Esophagus muscularis mucosa (tissue), 4 donors: ENCODE measurements around the gene RPL18. TPM values are rescaled to one million over a fixed set of nuclear protein-coding genes. Genes with fewer than 3 reads are reported as not detected.
A peak's percentile ranks its signal among the peaks of the same experiment; 100 is the strongest.

Source experiments
- DNase-seq: peaks from one replicate; pipeline ENCODE4 v3.0.0-alpha.2; 2017; ENCODE audit errors: extremely low spot score
- H3K27ac ChIP-seq, 4 donors: fragments of 200-600 bp; sonication (generic); replicated peaks in 1 of 4; 1 replicate in 3 of 4; 2 replicates in 1 of 4; pipeline ENCODE4 v1.5.1; 2016 to 2019; ENCODE audit warnings: mild to moderate bottlenecking in 1 of 4
- H3K27me3 ChIP-seq, 4 donors: fragments of 200-600 bp; sonication (generic); one replicate each; pipeline versions ENCODE4 v1.5.1 to v1.6.0; 2016 to 2019
- H3K36me3 ChIP-seq, 4 donors: fragments of 200-600 bp; sonication (generic); one replicate each; pipeline ENCODE4 v1.5.1; 2016 to 2019
- H3K4me1 ChIP-seq, 4 donors: fragments of 200-600 bp; sonication (generic); one replicate each; pipeline ENCODE4 v1.5.1; 2016 to 2019
- H3K4me3 ChIP-seq, 4 donors: fragments of 200-600 bp; sonication (generic); 1 replicate in 2 of 4; 2 replicates in 2 of 4; pipeline ENCODE4 v1.5.1; 2016 to 2019; ENCODE audit warnings: mild to moderate bottlenecking in 4 of 4, moderate library complexity in 1 of 4
- H3K9me3 ChIP-seq, 4 donors: fragments of 200-600 bp; sonication (generic); 1 replicate in 3 of 4; 2 replicates in 1 of 4; pipeline ENCODE4 v1.5.1; 2016 to 2019
- EP300 ChIP-seq: sonication (generic); formaldehyde crosslinking; IDR thresholded peaks from one replicate; pipeline ENCODE4 v1.6.1; 2017; ENCODE audit warnings: antibody characterized with exemption
- POLR2A ChIP-seq: fragments of 450-650 bp; IDR thresholded peaks from one replicate; pipeline ENCODE4 v1.6.1; 2017; ENCODE audit warnings: antibody characterized with exemption, moderate library complexity, mild to moderate bottlenecking, low read depth
- POLR2AphosphoS5 ChIP-seq, 2 donors: sonication (generic); formaldehyde crosslinking; IDR thresholded peaks; one replicate each; pipeline ENCODE4 v1.6.1; 2017; ENCODE audit warnings: antibody characterized with exemption in 2 of 2
- WGBS: methylation state at CpG from one replicate; pipeline ENCODE4 v1.1.5; 2018; 5-methylcytosine and 5-hydroxymethylcytosine counted together
- intact Hi-C: fragments of 100-400 bp; cut with DNase I; formaldehyde crosslinking; loops from one replicate; pipeline ENCODE4 v1.15.1; 2023
- total RNA-seq, 4 donors: library from RNA; depleted of rRNA; stranded (reverse); fragments of >200 nt; gene quantifications; one replicate each; pipeline versions ENCODE4 v1.1.0 to v1.2.1, GENCODE V29; 2016
- TF ChIP-seq, protein P1 (sequence below), 3 experiments: fragments of 200-600 bp in 2 of 3; fragments of 450-650 bp in 1 of 3; sonication (generic) in 2 of 3; IDR thresholded peaks; one replicate each; pipeline ENCODE4 v1.5.1; 2017 to 2019; ENCODE audit warnings: antibody characterized with exemption in 3 of 3, mild to moderate bottlenecking in 2 of 3, moderate library complexity in 1 of 3

RPL18 gene
- total RNA-seq, result 1,000 to 10,000 TPM; 1,298 to 2,105 (median 1,742) TPM

DNA sequence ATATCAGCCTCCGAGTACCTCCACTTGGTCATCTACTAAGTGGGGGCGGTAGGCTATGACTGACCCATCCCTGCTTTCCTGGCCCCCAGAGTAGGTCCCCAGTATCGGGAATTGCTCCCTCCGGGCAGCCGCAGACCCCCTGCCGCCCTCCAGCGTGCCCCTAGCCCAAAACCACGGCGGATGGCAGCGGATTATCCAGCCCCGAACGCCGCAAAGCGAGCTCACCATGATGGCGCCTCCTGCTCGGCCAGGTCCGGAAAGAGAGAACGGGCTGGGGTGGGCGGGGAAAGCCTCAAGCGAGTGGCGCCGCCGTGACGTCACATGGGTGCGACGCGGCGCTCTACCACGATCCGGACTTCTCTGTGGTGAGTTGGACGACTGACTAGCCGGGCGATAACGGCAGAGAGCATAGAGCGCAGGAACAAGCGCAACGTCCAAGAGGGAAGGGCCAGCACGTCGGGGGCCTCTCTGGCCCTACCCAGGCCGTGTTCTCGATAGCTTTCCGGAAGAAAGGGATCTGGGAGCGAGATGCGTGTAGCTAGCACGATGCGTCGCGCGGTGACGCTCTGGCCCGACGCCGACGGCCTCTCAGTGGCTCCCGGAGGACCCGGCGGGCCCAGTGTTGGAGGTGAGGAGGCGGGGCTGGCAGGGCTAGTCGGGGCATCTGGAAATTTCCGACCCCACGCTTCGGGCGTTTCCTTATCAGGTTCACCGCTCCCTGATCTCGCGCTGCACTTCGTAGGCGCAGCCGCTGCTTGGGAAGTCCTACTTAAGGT is at the start of gene RPL18, which contains the start of gene SPHK2:
Gene RPL18 (minus strand): TSS at position 263 of the 776 bp plus-strand sequence. CDS start 35 bp downstream, at position 228.
Gene SPHK2 (plus strand): TSS at position 591 of the 776 bp plus-strand sequence. CDS start 1,009 bp downstream, outside the sequence.
- intact Hi-C loops, result no loop called here
- under 1% methylated on average over 36 of the region's 69 CpGs for WGBS

DNA sequence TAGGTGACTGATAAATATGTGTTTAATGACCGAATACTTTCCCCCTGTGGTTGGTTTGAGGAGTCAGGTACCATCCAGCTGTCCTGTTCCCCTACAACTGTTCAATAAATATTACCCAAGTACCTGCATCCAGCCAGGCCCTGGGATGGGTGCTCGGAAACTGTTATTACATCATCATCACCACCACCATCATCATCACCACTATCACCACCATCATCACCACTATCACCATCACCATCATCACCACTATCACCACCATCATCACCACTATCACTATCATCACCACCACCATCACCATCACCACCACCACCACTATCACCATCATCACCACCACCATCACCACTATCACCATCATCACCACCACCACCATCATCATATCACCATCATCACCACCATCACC is 49.8 kb upstream of the RPL18 start:
- Histone ChIP-seq H3K9me3 (no peaks in the 10 kb centered on the region), H3K27ac (no peak overlapping the region), H3K4me1 (no peaks in the 10 kb centered on the region), H3K36me3 (no peaks in the 10 kb centered on the region), H3K4me3 (no peak overlapping the region), H3K27me3 (no peaks in the 10 kb centered on the region)
- TF ChIP-seq POLR2AphosphoS5 (IDR thresholded peaks at IDR 0.05) (no peak), POLR2A (no peak), EP300 (no peak)
- TF ChIP-seq, protein P1, sequence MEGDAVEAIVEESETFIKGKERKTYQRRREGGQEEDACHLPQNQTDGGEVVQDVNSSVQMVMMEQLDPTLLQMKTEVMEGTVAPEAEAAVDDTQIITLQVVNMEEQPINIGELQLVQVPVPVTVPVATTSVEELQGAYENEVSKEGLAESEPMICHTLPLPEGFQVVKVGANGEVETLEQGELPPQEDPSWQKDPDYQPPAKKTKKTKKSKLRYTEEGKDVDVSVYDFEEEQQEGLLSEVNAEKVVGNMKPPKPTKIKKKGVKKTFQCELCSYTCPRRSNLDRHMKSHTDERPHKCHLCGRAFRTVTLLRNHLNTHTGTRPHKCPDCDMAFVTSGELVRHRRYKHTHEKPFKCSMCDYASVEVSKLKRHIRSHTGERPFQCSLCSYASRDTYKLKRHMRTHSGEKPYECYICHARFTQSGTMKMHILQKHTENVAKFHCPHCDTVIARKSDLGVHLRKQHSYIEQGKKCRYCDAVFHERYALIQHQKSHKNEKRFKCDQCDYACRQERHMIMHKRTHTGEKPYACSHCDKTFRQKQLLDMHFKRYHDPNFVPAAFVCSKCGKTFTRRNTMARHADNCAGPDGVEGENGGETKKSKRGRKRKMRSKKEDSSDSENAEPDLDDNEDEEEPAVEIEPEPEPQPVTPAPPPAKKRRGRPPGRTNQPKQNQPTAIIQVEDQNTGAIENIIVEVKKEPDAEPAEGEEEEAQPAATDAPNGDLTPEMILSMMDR (IDR thresholded peaks at IDR 0.05), result no peak
- intact Hi-C loops, result no loop called here
- DNase-seq, result no peak
- 100% methylated on average over 2 of the region's 2 CpGs for WGBS

More for the DNA sequence above, at the start of gene RPL18, which contains the start of gene SPHK2:
- Histone ChIP-seq H3K9me3 (no peaks in the 10 kb centered on the region), H3K27ac (peak within 1 kb of the TSS; percentile 93 to 95 (median 94)), H3K36me3 (peaks cover 24 to 47% (median 39%) of the 10 kb centered on the region in 4 donors), H3K27me3 (no peaks in the 10 kb centered on the region), H3K4me3 (peak within 1 kb of the TSS; percentile 75 to 96 (median 78)), H3K4me1 (peaks cover 42 to 83% (median 65%) of the 10 kb centered on the region in 4 donors)
- TF ChIP-seq POLR2A, result peak; percentile 95
- TF ChIP-seq, protein P1 (IDR thresholded peaks at IDR 0.05), result peak in 1 of 3 experiments; percentile 31
- TF ChIP-seq POLR2AphosphoS5 (IDR thresholded peaks at IDR 0.05), result peak; percentile 98 to 99
- no peak for TF ChIP-seq EP300
- peak; percentile 99 for DNase-seq

DNA sequence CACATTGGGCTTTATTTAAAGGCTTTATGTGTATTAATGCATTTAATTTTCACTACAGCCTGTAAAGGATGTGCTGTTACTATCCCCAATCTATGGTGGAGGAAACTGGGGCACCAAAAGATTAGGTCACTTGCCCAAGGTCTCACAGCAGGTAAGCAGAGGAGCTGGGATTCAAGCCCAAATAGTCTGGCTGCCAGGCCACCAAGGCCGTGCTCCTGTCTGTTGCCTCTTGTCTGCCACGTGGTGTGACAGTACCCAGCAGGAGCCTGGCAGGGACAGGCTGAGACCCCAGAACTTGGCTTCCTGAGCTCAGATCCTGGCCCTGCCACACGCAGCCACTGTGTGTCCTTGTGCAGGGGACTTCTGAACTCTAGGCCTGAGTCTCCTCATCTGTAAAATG is 49.4 kb upstream of the RPL18 start:
- Histone ChIP-seq H3K27ac (no peak overlapping the region), H3K27me3 (no peaks in the 10 kb centered on the region), H3K9me3 (no peaks in the 10 kb centered on the region), H3K36me3 (no peaks in the 10 kb centered on the region), H3K4me3 (no peak overlapping the region), H3K4me1 (no peaks in the 10 kb centered on the region)
- intact Hi-C loops, result no loop called here
- WGBS, result 94% methylated on average over 3 of the region's 3 CpGs
- no peak for DNase-seq
- no peak for TF ChIP-seq POLR2A
- no peak for TF ChIP-seq EP300
- no peak for TF ChIP-seq POLR2AphosphoS5 (IDR thresholded peaks at IDR 0.05)
- TF ChIP-seq, protein P1 (IDR thresholded peaks at IDR 0.05), result no peak

DNA sequence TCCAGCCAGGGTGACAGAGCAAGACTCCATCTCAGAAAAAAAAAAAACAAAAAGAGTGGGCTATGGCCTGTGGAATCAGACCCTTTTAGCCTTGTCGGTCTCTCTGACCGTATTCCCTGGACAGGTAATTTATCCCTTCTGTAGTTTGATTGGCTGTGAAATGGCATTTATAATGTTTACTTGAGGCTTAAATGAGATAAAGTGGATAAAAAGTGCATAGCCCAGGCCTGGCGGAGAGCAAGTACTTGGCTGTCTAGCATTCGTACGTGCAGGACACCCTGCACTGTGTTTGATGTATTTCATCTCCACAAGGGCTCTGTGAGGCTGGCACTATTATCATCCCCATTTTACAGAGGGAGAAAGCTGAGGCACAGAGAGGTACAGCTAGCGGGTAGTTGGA is 46.8 kb upstream of the RPL18 start:
- no peaks in the 10 kb centered on the region for H3K9me3 ChIP-seq
- no peaks in the 10 kb centered on the region for H3K27me3 ChIP-seq
- H3K36me3 ChIP-seq, result no peaks in the 10 kb centered on the region
- DNase-seq, result no peak
- intact Hi-C loops, result no loop called here
- WGBS, result 79% methylated on average over 6 of the region's 6 CpGs
- peaks cover 0 to 10% (median 8%) of the 10 kb centered on the region in 4 donors for H3K4me1 ChIP-seq
- no peak overlapping the region for H3K27ac ChIP-seq
- H3K4me3 ChIP-seq, result no peak overlapping the region
- TF ChIP-seq, protein P1 (IDR thresholded peaks at IDR 0.05), result no peak
- no peak for TF ChIP-seq POLR2A
- TF ChIP-seq EP300, result no peak
- no peak for TF ChIP-seq POLR2AphosphoS5 (IDR thresholded peaks at IDR 0.05)
